Measurements from ENCODE around the gene ABCG1.

The ABCG1 gene

GRCh38 chr21:42233067-42233961 is 14.4 kb downstream of the ABCG1 start:
- peak; percentile 59 for DNase-seq (ENCODE audit: low read depth)
- no peak overlapping the region for H3K4me3 ChIP-seq (ENCODE audit: low read depth, low read length)
- peak; percentile 39 for TF ChIP-seq CTCF (conservative IDR thresholded peaks at IDR 0.05; ENCODE audit: low read depth, low read length)

DNA sequence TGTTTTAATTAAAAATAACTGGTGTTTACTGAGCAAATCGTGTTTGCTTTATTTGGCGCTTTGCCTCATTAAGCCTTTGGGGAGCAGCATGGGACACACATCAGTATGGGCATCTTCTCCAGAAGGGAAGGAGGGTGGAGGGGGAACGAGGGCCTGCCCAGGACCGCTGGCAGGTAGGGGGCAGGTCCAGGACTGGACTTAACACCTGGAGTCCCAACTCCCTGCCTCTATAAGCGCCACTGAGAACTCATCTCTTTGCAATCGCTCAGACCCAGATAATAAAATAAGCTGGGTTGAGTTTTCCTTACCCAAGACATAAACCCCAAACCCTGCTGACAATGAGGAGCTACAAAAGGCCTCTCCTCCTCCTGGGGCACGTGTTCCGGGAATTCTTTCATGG is 15.1 kb downstream of the ABCG1 start:
- no peak for TF ChIP-seq CTCF (conservative IDR thresholded peaks at IDR 0.05; ENCODE audit: low read depth, low read length)

DNA sequence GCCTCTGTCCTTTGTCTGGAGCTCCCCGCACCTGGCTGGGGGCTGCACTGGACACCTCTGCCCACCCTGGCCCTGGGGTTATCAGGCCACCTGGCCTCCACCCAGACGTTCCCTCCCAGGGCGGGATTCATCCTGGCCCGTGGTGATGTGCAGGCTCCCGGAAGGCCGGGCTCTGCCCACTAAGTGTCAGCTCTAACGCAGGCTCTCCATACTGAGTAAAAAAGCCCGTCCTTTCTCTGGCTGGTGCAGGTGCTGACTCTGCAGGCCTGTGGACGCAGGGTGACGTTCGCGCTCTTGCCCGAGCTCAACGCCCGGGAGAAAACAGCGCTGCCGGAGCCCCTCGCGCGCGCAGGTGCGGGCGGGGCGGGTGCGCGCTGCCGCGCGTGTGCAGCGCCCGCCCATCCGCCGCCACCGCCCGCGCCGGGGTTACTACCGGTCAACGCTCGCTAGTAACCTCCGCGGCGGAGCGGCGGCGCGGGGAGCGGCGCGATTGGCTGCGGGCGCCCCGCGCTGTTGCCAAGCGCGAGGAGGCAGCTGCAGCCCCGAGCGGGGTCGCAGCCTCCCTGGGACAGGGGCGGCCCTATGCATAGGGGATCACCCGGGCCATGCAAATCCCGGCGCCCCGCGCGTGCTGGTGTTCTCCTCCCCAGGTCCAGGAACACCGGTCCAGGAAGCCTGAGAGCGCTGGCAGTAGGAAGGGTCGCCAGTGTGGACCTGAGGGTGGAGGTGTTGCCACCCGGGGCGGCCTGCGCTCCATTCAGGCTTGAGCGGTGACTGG is 15.7 kb downstream of the ABCG1 start:
- H3K4me3 ChIP-seq (ENCODE audit: low read depth, low read length), result peak overlapping the region; percentile 37
- peak; percentile 59 for DNase-seq (ENCODE audit: low read depth)
- no peak for TF ChIP-seq CTCF (conservative IDR thresholded peaks at IDR 0.05; ENCODE audit: low read depth, low read length)

More for the DNA sequence above, 15.1 kb downstream of the ABCG1 start:
- H3K4me3 ChIP-seq (ENCODE audit: low read depth, low read length), result no peak overlapping the region
- no peak for DNase-seq (ENCODE audit: low read depth)

- no peak for TF ChIP-seq CTCF (conservative IDR thresholded peaks at IDR 0.05; ENCODE audit: low read depth, low read length)
- no peak overlapping the region for H3K4me3 ChIP-seq (ENCODE audit: low read depth, low read length)
- DNase-seq (ENCODE audit: low read depth), result no peak
Observed at GRCh38 chr21:42235593-42235992, 16.7 kb downstream of the ABCG1 start.

DNA sequence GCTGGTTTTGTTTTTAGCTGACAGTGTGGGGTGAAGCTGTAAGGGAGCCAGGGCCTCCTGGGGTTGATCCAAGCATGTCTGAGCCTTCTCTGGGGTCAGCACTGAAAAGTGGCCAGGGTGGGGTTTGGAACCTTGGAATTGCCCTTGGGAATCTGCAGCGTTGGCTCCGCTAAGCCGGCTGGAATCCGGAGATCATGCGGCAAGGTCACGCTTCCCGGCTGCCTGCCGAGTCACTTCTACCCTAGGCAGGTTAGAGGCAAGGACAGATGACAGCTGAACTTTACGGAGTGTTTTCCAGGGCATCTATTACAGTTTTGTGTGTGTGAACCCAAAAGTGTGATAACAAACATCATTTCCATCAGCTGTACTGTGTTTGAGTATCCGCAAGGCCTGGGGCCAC is 17.1 kb downstream of the ABCG1 start:
- no peak for DNase-seq (ENCODE audit: low read depth)
- no peak overlapping the region for H3K4me3 ChIP-seq (ENCODE audit: low read depth, low read length)

GRCh38 chr21:42236693-42237092 is 17.8 kb downstream of the ABCG1 start:
- no peak for TF ChIP-seq CTCF (conservative IDR thresholded peaks at IDR 0.05; ENCODE audit: low read depth, low read length)
- DNase-seq (ENCODE audit: low read depth), result no peak
- H3K4me3 ChIP-seq (ENCODE audit: low read depth, low read length), result no peak overlapping the region

More for the DNA sequence above, 17.1 kb downstream of the ABCG1 start:
- no peak for TF ChIP-seq CTCF (conservative IDR thresholded peaks at IDR 0.05; ENCODE audit: low read depth, low read length)

Measured in choroid plexus epithelial cell (primary cell).